WTC11 (cell line): ENCODE results near the gene RAB24.

ENCODE experiments used
- TF ChIP-seq, protein P1 (sequence below): fragments of 200-600 bp; IDR thresholded peaks from 2 replicates; pipeline ENCODE4 v1.8.0; 2022; ENCODE audit warnings: antibody characterized with exemption
- TF ChIP-seq, protein P2 (sequence below): sonication (generic); formaldehyde crosslinking; IDR thresholded peaks from 2 replicates; pipeline ENCODE4 v1.8.1; 2023; ENCODE audit warnings: mild to moderate bottlenecking, missing genetic modification reagents, moderate library complexity

DNA sequence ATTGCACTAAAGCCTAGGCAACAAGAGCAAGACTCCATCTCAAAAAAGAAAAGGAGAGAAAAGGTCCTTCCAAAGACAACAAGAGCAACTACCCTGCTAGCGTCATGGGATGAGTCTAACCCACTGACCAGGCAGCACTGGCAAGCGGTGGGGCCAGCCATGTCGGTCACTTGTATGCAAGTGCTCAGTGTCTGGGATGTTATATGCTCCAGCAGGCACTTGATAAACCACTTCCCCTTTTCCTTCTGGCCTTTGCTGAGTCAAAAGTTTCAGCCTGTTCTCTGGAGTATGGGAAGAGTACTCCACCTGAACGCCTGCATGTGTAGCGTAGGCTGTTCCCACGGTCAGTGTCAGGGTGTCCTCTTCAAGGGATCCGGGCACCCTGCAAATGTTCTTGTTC is 17.4 kb upstream of the RAB24 start:
- TF ChIP-seq, protein P1, sequence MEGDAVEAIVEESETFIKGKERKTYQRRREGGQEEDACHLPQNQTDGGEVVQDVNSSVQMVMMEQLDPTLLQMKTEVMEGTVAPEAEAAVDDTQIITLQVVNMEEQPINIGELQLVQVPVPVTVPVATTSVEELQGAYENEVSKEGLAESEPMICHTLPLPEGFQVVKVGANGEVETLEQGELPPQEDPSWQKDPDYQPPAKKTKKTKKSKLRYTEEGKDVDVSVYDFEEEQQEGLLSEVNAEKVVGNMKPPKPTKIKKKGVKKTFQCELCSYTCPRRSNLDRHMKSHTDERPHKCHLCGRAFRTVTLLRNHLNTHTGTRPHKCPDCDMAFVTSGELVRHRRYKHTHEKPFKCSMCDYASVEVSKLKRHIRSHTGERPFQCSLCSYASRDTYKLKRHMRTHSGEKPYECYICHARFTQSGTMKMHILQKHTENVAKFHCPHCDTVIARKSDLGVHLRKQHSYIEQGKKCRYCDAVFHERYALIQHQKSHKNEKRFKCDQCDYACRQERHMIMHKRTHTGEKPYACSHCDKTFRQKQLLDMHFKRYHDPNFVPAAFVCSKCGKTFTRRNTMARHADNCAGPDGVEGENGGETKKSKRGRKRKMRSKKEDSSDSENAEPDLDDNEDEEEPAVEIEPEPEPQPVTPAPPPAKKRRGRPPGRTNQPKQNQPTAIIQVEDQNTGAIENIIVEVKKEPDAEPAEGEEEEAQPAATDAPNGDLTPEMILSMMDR, result no peak
- TF ChIP-seq, protein P2, sequence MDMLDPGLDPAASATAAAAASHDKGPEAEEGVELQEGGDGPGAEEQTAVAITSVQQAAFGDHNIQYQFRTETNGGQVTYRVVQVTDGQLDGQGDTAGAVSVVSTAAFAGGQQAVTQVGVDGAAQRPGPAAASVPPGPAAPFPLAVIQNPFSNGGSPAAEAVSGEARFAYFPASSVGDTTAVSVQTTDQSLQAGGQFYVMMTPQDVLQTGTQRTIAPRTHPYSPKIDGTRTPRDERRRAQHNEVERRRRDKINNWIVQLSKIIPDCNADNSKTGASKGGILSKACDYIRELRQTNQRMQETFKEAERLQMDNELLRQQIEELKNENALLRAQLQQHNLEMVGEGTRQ, result no peak
